WTC11 (cell line): ENCODE measurements around the gene HIBADH.

Source experiments
- TF ChIP-seq, protein P1 (sequence below): fragments of 200-600 bp; IDR thresholded peaks from 2 replicates; pipeline ENCODE4 v1.8.0; 2022; ENCODE audit warnings: antibody characterized with exemption
- TF ChIP-seq, protein P2 (sequence below): sonication (generic); formaldehyde crosslinking; IDR thresholded peaks from 2 replicates; pipeline ENCODE4 v1.8.1; 2023; ENCODE audit warnings: mild to moderate bottlenecking, moderate library complexity, missing genetic modification reagents
- TF ChIP-seq, protein P3 (sequence below): sonication (generic); formaldehyde crosslinking; IDR thresholded peaks from 2 replicates; pipeline ENCODE4 v1.8.1; 2023; ENCODE audit warnings: mild to moderate bottlenecking, missing genetic modification reagents, moderate library complexity

DNA sequence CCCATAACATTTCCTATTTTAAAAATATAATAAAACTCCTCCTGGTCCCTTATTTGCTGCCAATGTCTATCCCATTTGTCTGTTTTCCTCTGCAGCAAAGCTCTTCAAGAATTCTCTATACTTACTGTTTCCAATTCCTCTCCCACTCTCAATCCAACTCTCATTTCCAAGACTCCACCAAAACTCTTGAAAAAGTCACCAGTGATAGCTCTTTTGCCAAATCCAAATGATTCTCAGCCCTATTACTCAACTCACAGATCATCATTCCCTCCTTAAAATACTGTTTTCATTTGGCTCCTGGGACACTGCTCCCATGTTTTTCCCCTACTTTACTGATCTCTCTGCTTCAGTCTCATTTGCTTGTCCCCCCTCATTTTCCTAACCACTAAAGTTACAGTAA, 139.4 kb downstream of the HIBADH start:
- TF ChIP-seq, protein P1, sequence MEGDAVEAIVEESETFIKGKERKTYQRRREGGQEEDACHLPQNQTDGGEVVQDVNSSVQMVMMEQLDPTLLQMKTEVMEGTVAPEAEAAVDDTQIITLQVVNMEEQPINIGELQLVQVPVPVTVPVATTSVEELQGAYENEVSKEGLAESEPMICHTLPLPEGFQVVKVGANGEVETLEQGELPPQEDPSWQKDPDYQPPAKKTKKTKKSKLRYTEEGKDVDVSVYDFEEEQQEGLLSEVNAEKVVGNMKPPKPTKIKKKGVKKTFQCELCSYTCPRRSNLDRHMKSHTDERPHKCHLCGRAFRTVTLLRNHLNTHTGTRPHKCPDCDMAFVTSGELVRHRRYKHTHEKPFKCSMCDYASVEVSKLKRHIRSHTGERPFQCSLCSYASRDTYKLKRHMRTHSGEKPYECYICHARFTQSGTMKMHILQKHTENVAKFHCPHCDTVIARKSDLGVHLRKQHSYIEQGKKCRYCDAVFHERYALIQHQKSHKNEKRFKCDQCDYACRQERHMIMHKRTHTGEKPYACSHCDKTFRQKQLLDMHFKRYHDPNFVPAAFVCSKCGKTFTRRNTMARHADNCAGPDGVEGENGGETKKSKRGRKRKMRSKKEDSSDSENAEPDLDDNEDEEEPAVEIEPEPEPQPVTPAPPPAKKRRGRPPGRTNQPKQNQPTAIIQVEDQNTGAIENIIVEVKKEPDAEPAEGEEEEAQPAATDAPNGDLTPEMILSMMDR: no peak
- TF ChIP-seq, protein P2, sequence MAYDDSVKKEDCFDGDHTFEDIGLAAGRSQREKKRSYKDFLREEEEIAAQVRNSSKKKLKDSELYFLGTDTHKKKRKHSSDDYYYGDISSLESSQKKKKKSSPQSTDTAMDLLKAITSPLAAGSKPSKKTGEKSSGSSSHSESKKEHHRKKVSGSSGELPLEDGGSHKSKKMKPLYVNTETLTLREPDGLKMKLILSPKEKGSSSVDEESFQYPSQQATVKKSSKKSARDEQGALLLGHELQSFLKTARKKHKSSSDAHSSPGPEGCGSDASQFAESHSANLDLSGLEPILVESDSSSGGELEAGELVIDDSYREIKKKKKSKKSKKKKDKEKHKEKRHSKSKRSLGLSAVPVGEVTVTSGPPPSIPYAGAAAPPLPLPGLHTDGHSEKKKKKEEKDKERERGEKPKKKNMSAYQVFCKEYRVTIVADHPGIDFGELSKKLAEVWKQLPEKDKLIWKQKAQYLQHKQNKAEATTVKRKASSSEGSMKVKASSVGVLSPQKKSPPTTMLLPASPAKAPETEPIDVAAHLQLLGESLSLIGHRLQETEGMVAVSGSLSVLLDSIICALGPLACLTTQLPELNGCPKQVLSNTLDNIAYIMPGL (CRISPR knock-in tag): no peak
- TF ChIP-seq, protein P3, sequence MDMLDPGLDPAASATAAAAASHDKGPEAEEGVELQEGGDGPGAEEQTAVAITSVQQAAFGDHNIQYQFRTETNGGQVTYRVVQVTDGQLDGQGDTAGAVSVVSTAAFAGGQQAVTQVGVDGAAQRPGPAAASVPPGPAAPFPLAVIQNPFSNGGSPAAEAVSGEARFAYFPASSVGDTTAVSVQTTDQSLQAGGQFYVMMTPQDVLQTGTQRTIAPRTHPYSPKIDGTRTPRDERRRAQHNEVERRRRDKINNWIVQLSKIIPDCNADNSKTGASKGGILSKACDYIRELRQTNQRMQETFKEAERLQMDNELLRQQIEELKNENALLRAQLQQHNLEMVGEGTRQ (CRISPR knock-in tag): no peak
